Vagina (tissue), 2 donors: ENCODE results near the gene ZNF397.

ENCODE experiments used
- POLR2AphosphoS5 ChIP-seq, 2 donors: sonication (generic); formaldehyde crosslinking; IDR thresholded peaks; one replicate each; pipeline ENCODE4 v1.9.0; 2017; ENCODE audit warnings: antibody characterized with exemption in 2 of 2, mild to moderate bottlenecking in 2 of 2, low read depth in 1 of 2; ENCODE audit not compliant: insufficient read depth in 1 of 2
- TF ChIP-seq, protein P1 (sequence below), 3 experiments: fragments of 450-650 bp in 2 of 3; fragments of 200-600 bp in 1 of 3; sonication (generic) in 1 of 3; IDR thresholded peaks; one replicate each; pipeline ENCODE4 v1.5.1; 2017 to 2019; ENCODE audit warnings: antibody characterized with exemption in 3 of 3, mild to moderate bottlenecking in 2 of 3, moderate library complexity in 2 of 3

DNA sequence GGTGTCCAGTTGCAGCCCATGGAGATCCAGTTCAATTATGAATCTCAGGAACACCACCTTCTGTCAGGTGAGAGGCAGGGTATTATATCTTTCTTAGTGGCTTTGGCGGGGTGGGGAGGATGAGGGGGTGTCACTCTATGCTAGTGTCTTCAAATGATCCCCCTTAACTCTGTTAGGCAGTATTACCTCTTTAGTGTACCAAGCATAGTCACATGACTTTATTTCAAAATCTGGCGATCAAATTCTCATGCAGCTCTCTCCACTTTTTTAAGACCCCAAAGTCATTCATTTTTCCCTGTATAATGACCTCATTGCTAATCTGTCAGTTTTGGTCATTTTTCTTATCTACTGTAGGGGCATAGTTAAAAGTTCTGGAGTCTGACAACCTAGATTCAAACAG is 50.3 kb downstream of the ZNF397 start:
- TF ChIP-seq, protein P1, sequence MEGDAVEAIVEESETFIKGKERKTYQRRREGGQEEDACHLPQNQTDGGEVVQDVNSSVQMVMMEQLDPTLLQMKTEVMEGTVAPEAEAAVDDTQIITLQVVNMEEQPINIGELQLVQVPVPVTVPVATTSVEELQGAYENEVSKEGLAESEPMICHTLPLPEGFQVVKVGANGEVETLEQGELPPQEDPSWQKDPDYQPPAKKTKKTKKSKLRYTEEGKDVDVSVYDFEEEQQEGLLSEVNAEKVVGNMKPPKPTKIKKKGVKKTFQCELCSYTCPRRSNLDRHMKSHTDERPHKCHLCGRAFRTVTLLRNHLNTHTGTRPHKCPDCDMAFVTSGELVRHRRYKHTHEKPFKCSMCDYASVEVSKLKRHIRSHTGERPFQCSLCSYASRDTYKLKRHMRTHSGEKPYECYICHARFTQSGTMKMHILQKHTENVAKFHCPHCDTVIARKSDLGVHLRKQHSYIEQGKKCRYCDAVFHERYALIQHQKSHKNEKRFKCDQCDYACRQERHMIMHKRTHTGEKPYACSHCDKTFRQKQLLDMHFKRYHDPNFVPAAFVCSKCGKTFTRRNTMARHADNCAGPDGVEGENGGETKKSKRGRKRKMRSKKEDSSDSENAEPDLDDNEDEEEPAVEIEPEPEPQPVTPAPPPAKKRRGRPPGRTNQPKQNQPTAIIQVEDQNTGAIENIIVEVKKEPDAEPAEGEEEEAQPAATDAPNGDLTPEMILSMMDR (IDR thresholded peaks at IDR 0.05), result no peak
- TF ChIP-seq POLR2AphosphoS5 (IDR thresholded peaks at IDR 0.05; ENCODE audit: insufficient read depth in 1 of 2, low read depth in 1 of 2), result no peak
